Panc1 (cell line): ENCODE measurements around the gene DPH2. TPM values are rescaled to one million over a fixed set of nuclear protein-coding genes. Genes with fewer than 3 reads are reported as not detected.

Experiments
- ATAC-seq: fragments of 200-7000 bp; cut with Tn5 transposase; 2 replicates; pipeline ENCODE4 v1.9.1; 2020; ENCODE audit warnings: mild to moderate bottlenecking, moderate library complexity
- BruUV-seq: library from RNA; stranded (reverse); fragments of 400-500 nt; replicated peaks from 2 replicates; lab custom pipeline; 2021; lab: Mats Ljungman, UMichigan
- CTCF ChIA-PET: fragments of 300-600 bp; sonication (Branson Sonifier 250); formaldehyde crosslinking; loops from one replicate; lab custom pipeline; 2022; ENCODE audit warnings: antibody characterized with exemption; lab: Charles Lee
- POLR2A ChIA-PET: fragments of 300-600 bp; sonication (Branson Sonifier 250); formaldehyde crosslinking; loops from one replicate; lab custom pipeline; 2022; ENCODE audit warnings: antibody characterized with exemption; lab: Charles Lee
- DNase-seq: peaks from one replicate; pipeline ENCODE4 v3.0.0-alpha.2; 2010; ENCODE audit warnings: low read depth, low spot score
- H3K27ac ChIP-seq: 2 replicates; pipeline ENCODE4 v1.5.1; 2011; ENCODE audit warnings: mild to moderate bottlenecking, low read length, inconsistent platforms
- H3K27me3 ChIP-seq: fragments of 200-500 bp; sonication (Bioruptor generic); 2 replicates; pipeline ENCODE4 v1.6.0; 2014; ENCODE audit warnings: low read length, inconsistent platforms; ENCODE audit not compliant: control insufficient read depth, insufficient read depth
- H3K36me3 ChIP-seq: fragments of 200-500 bp; sonication (Bioruptor generic); 2 replicates; pipeline ENCODE4 v1.5.1; 2014; ENCODE audit warnings: inconsistent platforms, mild to moderate bottlenecking, low read length, moderate library complexity; ENCODE audit not compliant: control insufficient read depth, insufficient read depth
- H3K4me1 ChIP-seq: 2 replicates; pipeline ENCODE4 v1.5.1; 2011; ENCODE audit warnings: inconsistent platforms, mild to moderate bottlenecking, low read length, moderate library complexity; ENCODE audit not compliant: control insufficient read depth, insufficient read depth
- H3K4me3 ChIP-seq, 2 experiments: 2 replicates each; pipeline ENCODE4 v1.5.1; 2011 to 2012; ENCODE audit warnings: low read depth in 2 of 2, low read length in 2 of 2, mild to moderate bottlenecking in 2 of 2, inconsistent platforms in 1 of 2, moderate library complexity in 1 of 2
- H3K9me3 ChIP-seq: fragments of 200-500 bp; sonication (Bioruptor generic); 2 replicates; pipeline ENCODE4 v1.5.1; 2014; ENCODE audit warnings: low read depth, mild to moderate bottlenecking, inconsistent platforms, low read length, moderate library complexity; ENCODE audit not compliant: control insufficient read depth, insufficient read depth
- CTCF ChIP-seq: fragments of 450-650 bp; IDR thresholded peaks from 2 replicates; pipeline ENCODE4 v1.5.1; 2017; ENCODE audit warnings: mild to moderate bottlenecking
- POLR2AphosphoS5 ChIP-seq: IDR thresholded peaks from 2 replicates; pipeline ENCODE4 v1.6.1; 2012; ENCODE audit warnings: mild to moderate bottlenecking, low read depth, low read length, moderate library complexity
- REST ChIP-seq, 2 experiments: IDR thresholded peaks; 2 replicates each; pipeline ENCODE4 v1.6.1; 2011 to 2012; ENCODE audit warnings: low read depth in 2 of 2, control low read depth in 1 of 2, low read length in 1 of 2, mild to moderate bottlenecking in 1 of 2, moderate library complexity in 1 of 2; ENCODE audit not compliant: insufficient read depth in 1 of 2
- SIN3A ChIP-seq: IDR thresholded peaks from 2 replicates; pipeline ENCODE4 v1.6.1; 2012; ENCODE audit warnings: low read depth, mild to moderate bottlenecking, low read length, moderate library complexity, borderline replicate concordance; ENCODE audit not compliant: insufficient read depth
- TCF7L2 ChIP-seq: IDR thresholded peaks from 2 replicates; pipeline ENCODE4 v1.6.1; 2011; ENCODE audit warnings: mild to moderate bottlenecking, low read depth, low read length, inconsistent platforms
- in situ Hi-C: cut with HindIII; loops from 2 replicates; pipeline ENCODE4 v1.10.0; 2016; ENCODE audit warnings: low sequenced_read_pairs, low pct_unique_long_range_greater_than_20kb
- intact Hi-C: fragments of 100-400 bp; cut with micrococcal nuclease; formaldehyde crosslinking; loops from one replicate; pipeline ENCODE4 v1.10.0; 2022; ENCODE audit not compliant: unreplicated experiment
- total RNA-seq: library from RNA; stranded (reverse); gene quantifications from one replicate; pipeline ENCODE4 v1.2.1, GENCODE V29; 2021; ENCODE audit not compliant: unreplicated experiment

Gene DPH2
- total RNA-seq, 1 experiment from 2014 or later = 76.0 TPM

- no peak overlapping the region for H3K27ac ChIP-seq
- in situ Hi-C loops = no loop called here
- H3K9me3 ChIP-seq = no peaks in the 10 kb centered on the region
- no peak for DNase-seq
- H3K4me1 ChIP-seq = peaks cover 11% of the 10 kb centered on the region
- no peaks in the 10 kb centered on the region for H3K27me3 ChIP-seq
- CTCF ChIA-PET = interaction anchor here (0.5 kb wide), 1 partner anchor 1219 kb away, joined by 3 read pairs; no protein-coding TSS in a partner anchor
- TF ChIP-seq REST (IDR thresholded peaks at IDR 0.05; ENCODE audit: insufficient read depth in 1 of 2, low read depth in 2 of 2, low read length in 1 of 2) (no peak), POLR2AphosphoS5 (no peak), TCF7L2 (no peak), CTCF (no peak), SIN3A (no peak)
- H3K4me3 ChIP-seq = no peak overlapping the region
- POLR2A ChIA-PET = no interaction called here
- no peak for ATAC-seq
- intact Hi-C loops = no loop called here
- BruUV-seq = no TSS peak
- 0 out of 2 replicates have a peak, but pooled peaks cover 3% of the 10 kb centered on the region for H3K36me3 ChIP-seq
These were observed 15.0 kb downstream of the DPH2 start for GRCh38 chr1:43984855-43985254.

- intact Hi-C loops = no loop called here
- TF ChIP-seq TCF7L2 = no peak
- TF ChIP-seq CTCF = no peak
- no peak for TF ChIP-seq SIN3A
- no peak for TF ChIP-seq REST (IDR thresholded peaks at IDR 0.05; ENCODE audit: insufficient read depth in 1 of 2, low read depth in 2 of 2, low read length in 1 of 2)
- TF ChIP-seq POLR2AphosphoS5 = no peak
- BruUV-seq = TSS peak; percentile 61
- ATAC-seq = no peak
- Histone ChIP-seq H3K9me3 (no peaks in the 10 kb centered on the region), H3K27ac (no peak overlapping the region), H3K4me1 (peaks cover 9% of the 10 kb centered on the region), H3K4me3 (no peak overlapping the region), H3K27me3 (no peaks in the 10 kb centered on the region), H3K36me3 (0 out of 2 replicates have a peak, but pooled peaks cover 3% of the 10 kb centered on the region)
- POLR2A ChIA-PET = no interaction called here
- CTCF ChIA-PET = no interaction called here
- in situ Hi-C loops = no loop called here
- DNase-seq = no peak
These were observed 16.3 kb downstream of the DPH2 start for GRCh38 chr1:43985984-43986595.
